Measurements from ENCODE around the gene OSCP1.

The OSCP1 gene

GRCh38 chr1:36472656-36473055 is 22.4 kb upstream of the OSCP1 start:
- DNase-seq: no peak

GRCh38 chr1:36471830-36472641 is 21.8 kb upstream of the OSCP1 start:
- no peak for DNase-seq

GRCh38 chr1:36469163-36469562 is 18.9 kb upstream of the OSCP1 start:
- DNase-seq: no peak

- DNase-seq: no peak
Measured at GRCh38 chr1:36467700-36468455, 17.6 kb upstream of the OSCP1 start.

- no peak for DNase-seq
Measured at GRCh38 chr1:36467027-36467410, 16.8 kb upstream of the OSCP1 start.

- DNase-seq: no peak
Measured at GRCh38 chr1:36466370-36467026, 16.2 kb upstream of the OSCP1 start.

- DNase-seq: no peak
Measured at GRCh38 chr1:36465731-36466369, 15.6 kb upstream of the OSCP1 start.

- peak; percentile 38 for DNase-seq
Measured at GRCh38 chr1:36464605-36465393, 14.5 kb upstream of the OSCP1 start.

- DNase-seq: peak; percentile 74
Measured at GRCh38 chr1:36463803-36464604, 13.8 kb upstream of the OSCP1 start, which contains the start of gene MRPS15. TSS of gene MRPS15 (minus strand) at chr1:36464384. CDS start at chr1:36464275, 109 bp downstream.

GRCh38 chr1:36463463-36463802 is 13.2 kb upstream of the OSCP1 start:
- DNase-seq: no peak

GRCh38 chr1:36458910-36459309 is 8.7 kb upstream of the OSCP1 start:
- no peak for DNase-seq

GRCh38 chr1:36457691-36458090 is 7.4 kb upstream of the OSCP1 start:
- no peak for DNase-seq

- DNase-seq: no peak
Measured at GRCh38 chr1:36456391-36456928, 6.2 kb upstream of the OSCP1 start.

- no peak for DNase-seq
Measured at GRCh38 chr1:36455386-36455785, 5.1 kb upstream of the OSCP1 start.

- no peak for DNase-seq
Measured at GRCh38 chr1:36453600-36454388, 3.5 kb upstream of the OSCP1 start.

- DNase-seq: no peak
Measured at GRCh38 chr1:36453051-36453450, 2.8 kb upstream of the OSCP1 start.

GRCh38 chr1:36450919-36451305 is 661 bp upstream of the OSCP1 start:
- DNase-seq: no peak

- no peak for DNase-seq
Measured at GRCh38 chr1:36448530-36449056, 1.7 kb downstream of the OSCP1 start.

- DNase-seq: no peak
Measured at GRCh38 chr1:36447450-36447849, 2.8 kb downstream of the OSCP1 start.

GRCh38 chr1:36446746-36447145 is 3.5 kb downstream of the OSCP1 start:
- DNase-seq: no peak

Measured in NCI-H1436 treated with DMSO at 0.1 percent for 48 hours (cell line).